Prostate gland (tissue), 2 donors: Measurements from ENCODE around the gene GPRC5B. TPM values are rescaled to one million over a fixed set of nuclear protein-coding genes. Genes with fewer than 3 reads are reported as not detected.

Experiments used
- DNase-seq: peaks from one replicate; pipeline ENCODE4 v3.0.0-alpha.2; 2019; ENCODE audit warnings: low spot score
- H3K27ac ChIP-seq, 2 donors: fragments of 200-600 bp; sonication (generic); 2 replicates each; pipeline ENCODE4 v1.5.1; 2017 to 2019
- H3K27me3 ChIP-seq: fragments of 200-600 bp; sonication (generic); replicated peaks from 2 replicates; pipeline ENCODE4 v1.5.1; 2019; ENCODE audit not compliant: insufficient read depth
- H3K36me3 ChIP-seq, 2 donors: fragments of 200-600 bp; sonication (generic); 1 replicate in 1 of 2; 2 replicates in 1 of 2; pipeline versions ENCODE4 v1.5.1 to v1.8.1; 2017 to 2019
- H3K4me1 ChIP-seq: fragments of 200-600 bp; sonication (generic); replicated peaks from 2 replicates; pipeline ENCODE4 v1.5.1; 2019
- H3K4me3 ChIP-seq, 2 donors: fragments of 200-600 bp; sonication (generic); 2 replicates each; pipeline ENCODE4 v1.5.1; 2017 to 2019
- H3K9me3 ChIP-seq: fragments of 200-600 bp; sonication (generic); 2 replicates; pipeline ENCODE4 v1.5.1; 2017
- CTCF ChIP-seq, 4 experiments: fragments of 200-600 bp in 2 of 4; fragments of 450-650 bp in 2 of 4; sonication (generic) in 2 of 4; IDR thresholded peaks; 1 replicate in 3 of 4; 2 replicates in 1 of 4; pipeline ENCODE4 v1.5.1; 2016 to 2019; ENCODE audit warnings: antibody characterized with exemption in 4 of 4, mild to moderate bottlenecking in 2 of 4, moderate library complexity in 2 of 4
- POLR2A ChIP-seq: fragments of 450-650 bp; IDR thresholded peaks from one replicate; pipeline ENCODE4 v1.6.1; 2016; ENCODE audit warnings: antibody characterized with exemption, mild to moderate bottlenecking
- POLR2AphosphoS5 ChIP-seq: sonication (generic); formaldehyde crosslinking; IDR thresholded peaks from one replicate; pipeline ENCODE4 v1.6.1; 2017; ENCODE audit warnings: antibody characterized with exemption
- WGBS: methylation state at CpG from one replicate; pipeline ENCODE4 v1.1.5; 2018; 5-methylcytosine and 5-hydroxymethylcytosine counted together
- intact Hi-C: fragments of 100-400 bp; cut with DNase I; formaldehyde crosslinking; loops from one replicate; pipeline ENCODE4 v1.14.2; 2022
- total RNA-seq, 2 donors: library from RNA; depleted of rRNA; stranded (reverse); fragments of >200 nt; gene quantifications; one replicate each; pipeline ENCODE4 v1.1.0, GENCODE V29; 2016

The GPRC5B gene
- total RNA-seq, 2 donors from 2014 or later = 19.4 to 256 TPM

DNA sequence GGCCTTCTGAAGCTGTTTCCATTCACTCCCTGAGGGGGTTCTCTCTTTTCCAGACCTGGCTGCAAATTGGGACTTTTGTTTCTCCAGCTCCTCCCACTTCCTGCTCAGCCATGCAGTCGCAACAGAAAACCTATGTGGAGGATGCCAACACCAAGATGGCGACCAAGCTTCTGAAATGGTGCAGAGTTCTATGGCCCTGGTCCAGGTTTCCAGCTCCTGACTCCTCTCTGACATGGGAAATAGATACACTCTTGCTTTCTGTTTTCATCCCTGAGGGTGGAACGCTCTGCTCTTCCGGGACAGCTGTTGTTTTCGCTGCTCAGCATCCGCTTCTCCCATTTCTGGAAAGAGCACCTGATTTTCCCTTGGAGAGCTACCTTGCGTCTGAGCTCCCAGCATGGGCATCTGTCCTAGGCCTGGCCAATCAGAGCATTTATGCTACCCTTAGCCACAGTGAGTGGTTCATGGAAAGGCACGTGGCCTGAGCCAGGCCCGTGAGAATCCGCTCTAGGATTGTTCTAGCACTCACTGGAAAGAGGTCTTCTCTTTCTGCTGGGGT is 8.1 kb downstream of the GPRC5B start:
- WGBS = 82% methylated on average over 9 of the region's 10 CpGs
- H3K4me3 ChIP-seq = no peak overlapping the region
- peak overlapping the region in 1 of 2 donors; percentile 22 for H3K27ac ChIP-seq
- no peaks in the 10 kb centered on the region for H3K27me3 ChIP-seq
- H3K36me3 ChIP-seq = peaks cover 0 to 5% of the 10 kb centered on the region in 2 donors
- intact Hi-C loops = no loop called here
- TF ChIP-seq POLR2AphosphoS5 (no peak), CTCF (IDR thresholded peaks at IDR 0.05) (no peak), POLR2A (no peak)
- H3K4me1 ChIP-seq = no peaks in the 10 kb centered on the region
- DNase-seq = no peak
- no peaks in the 10 kb centered on the region for H3K9me3 ChIP-seq

GRCh38 chr16:19875900-19876299 is 8.7 kb downstream of the GPRC5B start:
- no peak for DNase-seq
- intact Hi-C loops = no loop called here
- 59% methylated on average over 6 of the region's 6 CpGs for WGBS

GRCh38 chr16:19874851-19875546 is 9.6 kb downstream of the GPRC5B start:
- no peak for DNase-seq
- H3K9me3 ChIP-seq = no peaks in the 10 kb centered on the region
- H3K27ac ChIP-seq = no peak overlapping the region
- no peak for TF ChIP-seq CTCF (IDR thresholded peaks at IDR 0.05)
- TF ChIP-seq POLR2A = no peak
- TF ChIP-seq POLR2AphosphoS5 = no peak
- H3K36me3 ChIP-seq = peaks cover 0 to 5% of the 10 kb centered on the region in 2 donors
- H3K4me3 ChIP-seq = no peak overlapping the region
- 63% methylated on average over 18 of the region's 18 CpGs for WGBS
- no peaks in the 10 kb centered on the region for H3K4me1 ChIP-seq
- intact Hi-C loops = no loop called here
- H3K27me3 ChIP-seq = no peaks in the 10 kb centered on the region

More at GRCh38 chr16:19875900-19876299, 8.7 kb downstream of the GPRC5B start:
- TF ChIP-seq CTCF (IDR thresholded peaks at IDR 0.05) = no peak
- no peak for TF ChIP-seq POLR2AphosphoS5
- no peak for TF ChIP-seq POLR2A
- H3K36me3 ChIP-seq = peaks cover 0 to 5% of the 10 kb centered on the region in 2 donors
- no peaks in the 10 kb centered on the region for H3K4me1 ChIP-seq
- H3K9me3 ChIP-seq = no peaks in the 10 kb centered on the region
- no peak overlapping the region for H3K4me3 ChIP-seq
- H3K27me3 ChIP-seq = no peaks in the 10 kb centered on the region
- no peak overlapping the region for H3K27ac ChIP-seq

DNA sequence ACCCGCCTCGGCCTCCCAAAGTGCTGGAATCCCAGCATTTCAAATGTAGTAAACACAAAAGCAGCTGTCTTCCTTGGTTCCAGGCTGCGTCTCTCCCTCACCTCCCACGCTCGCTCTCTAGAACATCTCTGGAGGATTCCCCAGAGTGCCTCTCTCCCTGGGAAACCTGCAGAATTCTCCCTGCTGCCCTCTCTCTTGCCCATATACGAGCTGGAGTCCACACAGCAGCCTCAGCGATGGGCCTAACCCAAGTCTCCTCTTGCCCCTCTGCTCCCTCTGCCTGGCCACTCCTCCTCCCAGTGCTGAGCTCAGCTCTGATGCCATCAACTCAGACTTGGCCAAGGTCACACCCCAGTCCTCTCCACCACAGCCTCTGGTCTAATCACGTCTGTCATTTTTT is 10.6 kb downstream of the GPRC5B start:
- H3K36me3 ChIP-seq = peaks cover 0 to 5% of the 10 kb centered on the region in 2 donors
- WGBS = 78% methylated on average over 8 of the region's 8 CpGs

More for the DNA sequence above, 10.6 kb downstream of the GPRC5B start:
- Histone ChIP-seq H3K9me3 (no peaks in the 10 kb centered on the region), H3K4me1 (no peaks in the 10 kb centered on the region), H3K27ac (no peak overlapping the region), H3K4me3 (no peak overlapping the region), H3K27me3 (no peaks in the 10 kb centered on the region)
- DNase-seq = no peak
- TF ChIP-seq POLR2AphosphoS5 (no peak), CTCF (IDR thresholded peaks at IDR 0.05) (no peak), POLR2A (no peak)
- intact Hi-C loops = no loop called here
